ENCODE data around the gene ERC2. TPM values are rescaled to one million over a fixed set of nuclear protein-coding genes. Genes with fewer than 3 reads are reported as not detected.
"Not testable (repeated sequence)": the region's sequence is repeated elsewhere in the genome, so short reads cannot be mapped to it uniquely, and the experiment has no call there.

Gene ERC2
- total RNA-seq, 1 experiment from 2014 or later = 0.47 TPM

DNA sequence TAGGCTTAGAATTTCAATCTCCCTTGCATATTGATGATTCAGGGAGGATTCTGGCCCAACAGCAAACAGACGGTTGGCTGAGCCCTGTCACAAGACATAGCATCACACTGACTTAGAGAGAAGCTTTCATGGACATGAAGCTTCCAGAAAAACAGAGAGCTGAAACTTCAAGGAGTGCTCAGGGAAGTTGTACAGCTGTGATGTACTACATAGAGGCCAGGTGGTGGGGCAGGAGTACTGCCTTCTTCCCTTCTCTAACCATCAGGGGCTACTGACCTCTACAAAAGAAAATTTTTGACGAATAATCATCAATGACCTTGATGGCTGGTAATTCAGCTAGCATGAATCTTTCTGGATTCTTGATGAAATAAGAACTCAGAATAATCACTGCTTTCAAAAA, 378.5 kb downstream of the ERC2 start:
- DNase-seq (ENCODE audit: extremely low read depth, low read depth) = no peak

DNA sequence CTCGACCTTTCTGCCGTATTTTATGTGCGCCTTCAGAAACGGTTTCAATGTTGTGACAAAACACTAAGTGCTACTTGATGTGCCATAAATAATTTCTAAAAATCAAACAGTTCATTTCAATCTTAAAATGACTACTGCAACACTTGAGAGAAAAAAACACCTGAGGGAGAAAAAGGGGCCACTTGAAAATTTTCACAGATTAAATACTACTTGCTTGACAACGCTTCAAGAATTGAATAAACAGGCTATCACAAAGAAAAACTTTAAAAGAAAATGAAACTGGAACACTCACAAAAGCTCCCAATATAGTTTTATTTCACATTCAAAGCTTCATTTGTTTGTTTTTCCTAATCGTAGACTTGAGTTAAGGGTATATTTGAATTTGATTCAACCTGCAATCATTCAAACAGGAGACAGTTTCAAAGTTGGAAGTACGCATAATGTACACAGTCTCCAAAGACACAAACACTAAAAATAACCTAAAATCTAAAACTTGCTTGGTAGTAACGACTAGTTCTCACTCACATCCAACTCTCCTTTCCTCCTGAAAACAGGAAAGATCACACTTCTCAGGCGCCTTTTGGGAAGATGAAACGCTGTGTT, 380.7 kb downstream of the ERC2 start:
- no peak for DNase-seq (ENCODE audit: extremely low read depth, low read depth)

DNA sequence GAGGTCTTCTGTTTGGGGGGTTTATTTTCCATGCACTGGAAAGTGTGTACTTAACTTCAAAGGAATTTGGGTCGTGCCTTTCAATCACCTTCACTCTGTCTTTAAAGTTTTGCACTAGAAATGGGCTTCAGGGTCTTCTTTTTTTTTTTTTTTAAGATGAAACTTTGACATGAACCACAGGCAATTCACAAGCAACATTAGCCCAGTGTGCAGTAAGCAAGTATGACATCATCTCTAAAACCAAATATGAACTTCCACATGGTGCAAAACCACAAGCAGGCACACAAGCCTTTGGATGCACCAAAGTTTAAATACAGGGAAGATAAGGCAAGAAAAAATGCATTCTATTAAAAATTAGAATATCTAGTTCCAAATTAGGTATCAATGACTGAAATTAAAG, 381.9 kb downstream of the ERC2 start:
- DNase-seq (ENCODE audit: extremely low read depth, low read depth) = no peak

DNA sequence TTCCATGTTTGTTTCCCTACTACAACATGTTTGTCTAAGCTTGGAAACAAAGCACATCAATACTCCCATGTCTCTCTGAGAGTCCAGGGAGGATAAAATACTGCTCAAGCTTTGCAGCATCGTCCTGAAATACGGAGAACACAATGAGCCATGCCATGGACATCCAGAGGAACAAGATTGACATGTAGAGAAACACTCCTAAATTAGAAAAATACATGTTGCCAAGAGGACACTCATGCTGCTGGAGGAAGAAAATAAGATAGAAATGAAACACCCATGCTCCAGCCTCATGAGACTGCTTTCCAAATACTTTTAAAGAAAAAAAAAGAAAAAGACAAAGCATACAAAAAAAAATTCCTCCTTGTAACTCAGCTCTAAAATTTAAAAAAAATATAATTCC, 387.0 kb downstream of the ERC2 start:
- DNase-seq (ENCODE audit: extremely low read depth, low read depth) = no peak

DNA sequence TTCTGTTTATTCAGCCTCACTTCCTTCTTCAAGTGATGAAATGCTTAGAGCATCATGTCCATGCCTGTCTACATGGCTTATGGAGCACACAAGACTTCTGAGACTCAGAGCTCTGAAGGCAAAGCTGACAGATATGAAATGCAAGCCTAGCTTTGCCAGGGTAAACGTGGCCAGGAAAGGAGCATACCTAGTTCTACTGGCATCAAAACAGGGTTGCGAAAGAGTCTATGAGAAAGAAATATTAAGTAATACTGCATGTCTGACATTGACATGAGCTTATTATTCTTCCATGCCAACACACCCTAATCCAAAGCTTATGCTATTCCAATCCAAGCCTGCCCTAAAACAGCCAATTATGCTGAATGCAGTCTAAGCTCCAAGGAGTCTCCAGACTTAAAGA, 391.5 kb downstream of the ERC2 start:
- DNase-seq (ENCODE audit: extremely low read depth, low read depth) = no peak

DNA sequence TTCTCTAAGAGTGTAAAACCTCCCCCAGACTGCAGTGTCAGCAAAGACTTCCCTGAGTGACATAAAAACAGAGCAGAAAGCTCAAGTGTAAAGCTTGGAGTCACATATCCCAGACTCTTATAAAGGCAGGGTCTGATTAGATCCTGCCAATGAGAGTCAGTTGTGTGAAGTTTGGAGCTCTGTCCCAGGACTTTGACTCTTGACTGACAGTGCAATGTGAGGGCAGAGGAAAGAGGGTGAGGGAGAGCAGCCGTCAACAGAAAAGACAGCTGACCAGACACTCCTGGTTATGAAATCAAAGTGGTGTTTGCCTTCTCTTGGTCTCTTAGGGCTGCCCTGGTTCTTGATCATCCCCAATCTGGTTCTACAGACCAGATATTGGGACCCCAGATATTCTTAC, 393.2 kb downstream of the ERC2 start:
- DNase-seq (ENCODE audit: extremely low read depth, low read depth) = no peak

DNA sequence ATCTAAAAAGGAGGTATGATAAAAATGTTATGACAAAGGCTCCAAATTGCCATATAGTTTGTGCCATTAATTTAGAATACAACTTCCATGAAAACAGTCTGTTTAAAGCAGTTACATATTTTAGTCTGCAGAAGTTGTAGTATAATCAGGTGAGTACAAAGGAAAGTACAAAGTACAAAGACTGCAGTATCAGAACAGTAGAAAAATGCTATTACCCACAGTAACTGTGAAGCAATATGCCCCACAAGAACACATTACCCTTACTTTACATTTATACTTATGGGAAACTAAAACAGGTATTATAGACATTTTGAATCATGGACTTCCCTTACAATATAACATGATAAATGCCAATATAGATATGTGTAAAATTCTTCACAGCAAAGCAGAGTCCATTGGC, 398.5 kb downstream of the ERC2 start:
- no peak for DNase-seq (ENCODE audit: extremely low read depth, low read depth)

DNA sequence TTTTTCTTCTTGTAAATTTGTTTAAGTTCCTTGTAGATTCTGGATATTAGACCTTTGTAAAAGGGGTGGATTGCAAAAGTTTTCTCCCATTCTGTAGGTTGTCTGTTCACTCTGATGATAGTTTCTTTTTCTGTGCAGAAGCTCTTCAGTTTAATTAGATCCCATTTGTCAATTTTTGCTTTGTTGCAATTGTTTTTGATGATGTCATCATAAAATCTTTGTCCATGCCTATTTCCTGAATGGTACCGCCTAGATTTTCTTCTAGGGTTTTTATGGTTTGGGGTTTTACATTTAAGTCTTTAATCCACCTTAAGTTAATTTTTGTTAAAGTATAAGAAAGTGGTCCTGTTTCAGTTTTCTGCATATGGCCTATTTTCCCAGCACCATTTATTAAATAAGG, 401.9 kb downstream of the ERC2 start:
- DNase-seq (ENCODE audit: extremely low read depth, low read depth) = not testable (repeated sequence)

DNA sequence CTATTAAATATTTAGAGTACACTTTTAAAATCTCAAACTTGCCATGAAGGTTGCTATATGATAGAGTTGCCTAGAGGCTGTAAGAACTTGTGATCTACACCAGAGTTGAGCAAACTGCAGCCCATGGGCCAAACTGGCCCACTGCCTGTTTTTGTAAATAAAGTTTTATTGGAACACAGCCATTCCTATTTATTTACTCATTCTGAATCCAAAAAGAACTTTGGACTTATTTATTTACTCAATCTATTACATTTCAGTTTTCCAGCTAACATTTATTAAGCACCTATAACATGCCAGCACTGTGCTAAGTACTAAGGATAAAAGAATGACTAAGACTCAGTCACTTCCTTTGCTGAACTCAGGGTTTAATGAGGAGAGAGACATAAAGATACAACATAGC, 403.6 kb downstream of the ERC2 start:
- DNase-seq (ENCODE audit: extremely low read depth, low read depth) = no peak

DNA sequence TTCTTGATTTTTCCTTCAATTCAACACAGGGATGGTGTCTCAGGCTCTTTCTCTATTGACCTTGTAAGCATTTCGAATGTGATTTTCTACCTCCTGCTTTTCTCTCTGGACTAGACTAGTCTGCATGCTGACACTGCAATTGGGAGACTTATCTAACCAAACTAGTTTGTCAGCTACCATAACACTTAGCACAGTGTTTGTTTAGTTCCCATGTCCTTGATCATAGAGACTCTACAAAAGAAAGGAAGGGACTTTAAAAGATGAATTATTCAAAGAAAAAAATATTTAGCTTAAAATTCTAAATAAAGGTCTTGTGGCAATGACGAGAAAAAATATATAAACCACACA, 407.0 kb downstream of the ERC2 start:
- DNase-seq (ENCODE audit: extremely low read depth, low read depth) = no peak

DNA sequence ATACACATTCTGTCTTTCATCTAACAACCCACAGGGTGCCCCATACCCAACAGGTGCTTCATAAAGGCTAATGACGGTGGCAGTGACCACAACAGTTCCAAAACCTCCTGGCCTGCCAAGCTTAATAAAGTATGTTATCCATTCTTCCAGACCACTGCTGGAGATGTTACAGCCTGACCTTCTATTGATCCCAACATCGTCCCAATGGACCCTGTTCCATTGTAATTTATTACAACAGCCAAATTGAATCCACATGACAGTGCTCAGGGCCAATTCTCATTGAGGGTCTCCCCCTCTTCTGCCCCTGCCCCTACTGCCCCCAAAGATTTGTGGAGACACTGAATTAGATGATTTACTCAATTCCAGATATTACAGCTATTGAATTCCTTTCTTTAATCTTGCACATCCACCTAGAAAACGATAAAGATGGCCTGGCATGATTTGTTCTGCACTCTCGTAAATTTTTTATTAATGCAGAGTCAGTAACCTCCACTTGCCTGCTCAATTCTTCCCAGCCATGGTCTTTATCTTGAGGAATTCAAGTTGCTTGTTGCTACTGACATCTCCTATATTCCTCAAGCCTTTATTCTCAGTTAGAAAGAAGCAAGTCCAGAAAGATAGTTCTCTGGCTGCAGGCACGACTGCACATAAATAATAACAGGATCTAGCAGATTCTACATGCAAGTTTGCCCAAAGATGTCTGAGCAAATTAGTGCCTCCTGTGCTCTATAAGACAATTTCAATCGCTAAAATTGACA, 407.6 kb downstream of the ERC2 start:
- DNase-seq (ENCODE audit: extremely low read depth, low read depth) = no peak

DNA sequence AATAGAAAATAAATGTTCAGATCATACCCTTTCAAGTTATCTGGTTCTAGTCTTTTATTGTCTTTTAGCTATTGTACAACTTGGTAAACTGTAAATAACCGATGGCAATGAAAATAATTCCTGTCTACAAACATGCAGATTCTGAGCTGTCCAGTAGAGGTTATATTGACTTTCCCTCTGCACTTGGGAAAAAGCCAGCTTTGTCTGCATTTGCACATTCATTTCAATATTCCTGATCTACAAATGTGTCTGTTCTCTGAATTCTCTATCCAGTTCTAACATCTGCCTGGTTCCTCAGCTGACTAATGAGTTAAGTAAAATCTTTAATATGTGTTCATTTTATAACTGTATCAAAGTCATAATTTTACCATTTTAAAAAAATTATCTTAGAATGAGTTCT, 408.5 kb downstream of the ERC2 start:
- DNase-seq (ENCODE audit: extremely low read depth, low read depth) = no peak

DNA sequence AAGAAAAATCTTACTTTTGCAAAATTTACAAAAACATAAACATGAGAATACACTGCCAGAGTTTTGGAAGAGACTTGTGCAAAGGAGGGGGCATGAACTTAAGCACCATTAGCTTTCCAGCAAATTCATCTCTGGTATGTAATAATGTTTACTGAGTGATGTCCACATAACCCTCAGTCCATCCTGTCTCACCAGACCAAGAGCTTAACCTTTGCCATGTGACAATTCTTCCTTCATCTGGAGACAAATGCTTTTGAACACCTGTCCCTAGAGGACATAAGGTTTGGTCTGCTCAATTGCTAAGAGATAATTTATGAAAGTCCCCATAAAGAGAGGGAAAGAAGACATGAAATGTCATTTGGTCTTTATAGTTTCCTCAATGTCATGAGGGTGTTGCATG, 412.3 kb downstream of the ERC2 start:
- no peak for DNase-seq (ENCODE audit: extremely low read depth, low read depth)

DNA sequence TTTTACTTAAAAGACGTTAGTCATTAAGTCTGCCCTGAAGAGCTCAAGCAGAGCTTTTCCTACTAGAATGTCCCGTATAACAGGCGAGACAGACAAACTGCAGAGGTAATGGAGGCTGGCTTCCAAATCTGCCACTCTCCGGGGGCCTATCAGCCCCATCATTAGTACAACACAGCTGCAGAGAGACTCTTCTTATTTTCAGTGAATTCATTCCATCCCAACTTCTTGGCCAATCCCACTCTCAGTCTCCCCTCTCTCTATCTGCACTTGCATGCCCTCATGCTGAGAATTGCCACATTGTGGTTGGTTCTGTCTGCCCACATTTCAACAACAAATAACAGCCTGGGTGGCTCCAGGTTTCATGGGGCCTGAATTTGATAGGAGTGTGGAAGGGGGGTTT, 412.7 kb downstream of the ERC2 start:
- DNase-seq (ENCODE audit: extremely low read depth, low read depth) = no peak

DNA sequence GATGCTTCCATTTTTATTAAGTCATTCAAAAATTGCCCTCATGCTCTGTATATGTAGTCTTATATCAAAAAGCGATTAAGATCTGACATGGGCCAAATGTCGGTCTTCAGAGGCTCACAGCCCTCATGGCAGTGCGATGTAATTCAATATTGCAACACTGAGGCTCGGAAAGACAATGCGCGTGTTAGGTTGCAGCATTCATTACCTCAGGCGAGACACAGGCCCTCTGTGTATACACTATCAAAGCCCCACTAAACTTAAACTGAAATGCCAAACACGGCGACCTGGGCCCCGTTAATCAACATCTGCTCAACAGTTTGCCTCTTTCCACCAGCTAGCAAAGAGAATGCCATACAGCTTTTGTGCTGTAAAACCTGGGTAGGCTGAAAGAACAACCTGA, 413.4 kb downstream of the ERC2 start:
- no peak for DNase-seq (ENCODE audit: extremely low read depth, low read depth)

DNA sequence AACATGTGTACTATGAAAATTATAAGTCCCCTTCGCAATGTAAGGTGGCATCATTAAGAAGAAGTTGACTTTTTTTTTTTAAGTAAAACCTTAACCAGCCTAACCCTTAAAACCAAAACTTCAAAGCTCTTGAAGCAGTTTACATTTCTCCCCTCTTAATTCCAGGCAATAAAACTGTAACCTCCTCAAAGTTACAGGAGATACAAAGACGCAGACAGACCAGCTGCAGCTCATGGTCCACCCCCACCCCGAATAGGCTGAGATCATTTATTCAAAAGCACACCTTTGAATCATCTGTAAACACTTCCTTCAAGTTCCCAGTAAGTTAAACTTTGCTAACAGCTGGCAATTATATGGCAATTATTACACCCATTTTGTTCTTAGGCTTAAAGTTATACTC, 414.5 kb downstream of the ERC2 start:
- no peak for DNase-seq (ENCODE audit: extremely low read depth, low read depth)

DNA sequence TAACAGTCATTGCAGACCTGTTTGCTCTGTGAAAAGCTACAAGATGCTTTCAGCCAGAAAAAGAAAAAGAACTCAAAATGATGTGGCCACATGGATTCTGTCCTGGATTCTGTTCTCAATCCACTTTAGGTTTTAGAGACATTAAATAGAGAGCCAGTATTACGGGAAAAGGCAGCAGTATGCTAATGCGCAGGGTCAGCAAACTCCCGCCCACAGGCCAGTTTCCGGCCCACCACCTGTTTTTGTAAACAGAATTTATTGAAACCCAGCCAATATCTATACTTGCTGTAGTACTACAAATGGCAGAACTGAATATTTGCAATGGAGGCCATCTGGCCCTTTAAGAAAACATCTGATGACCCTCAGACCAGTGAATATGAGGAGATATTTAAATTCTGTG, 416.1 kb downstream of the ERC2 start:
- no peak for DNase-seq (ENCODE audit: extremely low read depth, low read depth)

DNA sequence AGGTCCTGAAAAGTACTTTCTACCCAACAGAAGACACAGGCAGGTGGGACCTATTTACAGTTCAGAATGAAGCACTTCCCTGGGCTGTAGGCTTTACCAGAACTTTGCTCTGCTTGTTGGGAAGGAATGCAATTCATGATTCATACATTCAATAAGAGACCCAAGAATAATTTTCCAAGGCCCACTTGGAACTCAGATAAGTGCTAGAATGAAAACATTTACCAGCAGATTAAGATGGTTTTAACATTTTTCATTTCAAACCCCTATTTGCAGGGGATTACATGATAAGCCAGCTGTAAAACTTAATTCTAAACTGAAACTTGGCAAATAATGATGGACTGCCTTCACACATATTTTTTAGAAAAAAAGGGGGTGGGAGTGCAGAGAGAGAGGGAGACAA, 417.2 kb downstream of the ERC2 start:
- DNase-seq (ENCODE audit: extremely low read depth, low read depth) = no peak

DNA sequence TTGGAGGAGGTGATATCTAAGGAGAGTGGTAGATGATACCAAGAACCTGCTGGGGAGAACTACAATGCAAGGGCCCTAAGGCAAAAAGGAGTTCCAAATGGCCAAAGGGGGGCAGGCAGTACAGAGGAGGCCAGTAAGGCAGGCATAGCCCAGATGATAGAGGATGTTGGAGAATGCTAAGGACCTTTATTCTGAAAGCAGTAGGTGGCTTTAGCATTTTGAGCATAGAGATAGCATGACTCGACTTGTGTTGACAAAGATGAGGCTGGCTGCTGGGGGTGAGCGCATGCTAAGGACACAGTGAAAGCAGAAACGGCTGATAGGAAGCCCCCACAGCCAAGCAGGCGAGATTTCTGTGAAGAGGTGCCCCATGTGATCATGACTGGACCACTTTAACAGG, 419.3 kb downstream of the ERC2 start:
- no peak for DNase-seq (ENCODE audit: extremely low read depth, low read depth)

DNA sequence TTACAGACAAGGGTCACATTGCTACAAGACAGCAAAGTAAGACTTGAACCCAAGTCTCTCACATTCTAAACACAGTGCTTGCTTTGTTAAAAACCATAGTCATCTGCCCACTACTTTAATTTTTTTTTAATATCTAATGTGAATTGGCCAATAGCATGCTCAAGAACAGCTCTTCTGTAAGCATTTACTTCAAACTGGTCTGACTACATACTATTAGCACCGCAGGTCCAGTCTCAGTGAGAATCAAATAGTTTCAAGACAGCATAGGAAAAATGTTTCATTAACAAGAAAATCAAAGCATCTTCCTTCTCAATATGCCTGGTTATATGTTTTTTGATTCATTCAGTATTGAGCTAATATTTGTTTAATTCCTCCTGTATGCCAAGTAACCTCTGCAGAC, 419.9 kb downstream of the ERC2 start:
- no peak for DNase-seq (ENCODE audit: extremely low read depth, low read depth)

DNA sequence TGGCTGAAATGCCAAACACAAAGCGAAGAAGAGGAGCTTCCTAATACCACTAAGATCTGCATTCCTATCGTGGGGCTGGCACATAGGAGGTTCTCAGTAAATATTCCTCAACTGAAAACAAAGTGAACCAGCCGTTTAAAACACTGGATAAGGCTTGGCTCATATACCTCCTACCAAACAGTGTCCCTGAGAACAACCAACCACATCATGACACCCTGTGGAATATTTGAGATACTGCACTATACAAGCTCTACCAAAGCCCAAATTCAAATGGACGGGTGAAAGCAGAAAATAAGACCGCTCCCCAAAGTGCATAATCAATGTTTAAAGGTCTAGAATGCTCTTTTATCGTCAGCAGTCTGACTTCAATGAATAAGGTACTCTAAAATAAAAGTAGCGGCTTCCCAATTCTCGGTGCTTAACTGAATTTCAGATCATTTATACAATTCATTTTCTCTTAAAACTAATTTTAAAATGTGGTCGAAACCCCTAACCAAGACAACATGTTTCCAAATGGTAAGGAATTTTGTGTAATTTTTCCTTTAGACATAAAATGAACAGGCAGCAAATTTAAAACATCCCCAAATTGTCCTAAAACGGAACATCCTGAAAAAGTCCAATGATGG, 425.8 kb downstream of the ERC2 start:
- peak; percentile 30 for DNase-seq (ENCODE audit: extremely low read depth, low read depth)

DNA sequence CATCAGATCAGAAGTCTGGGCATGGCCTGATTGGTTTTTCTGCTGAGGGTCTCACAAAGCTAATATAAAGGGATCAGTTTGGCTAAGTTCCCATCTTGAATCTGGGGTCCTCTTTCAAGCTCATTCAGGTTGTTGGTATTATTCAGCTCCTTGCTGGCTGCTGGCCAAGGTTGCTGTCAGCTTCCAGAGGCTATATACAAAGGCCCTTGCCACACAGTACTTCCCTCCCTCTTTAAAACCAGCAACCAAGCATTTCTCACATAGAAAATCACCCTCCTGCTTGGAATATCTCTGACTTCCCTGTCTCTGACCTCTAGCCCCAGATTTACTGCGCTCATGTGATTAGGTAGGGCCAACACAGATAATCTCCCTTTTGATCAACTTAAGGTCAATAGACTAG, 442.9 kb downstream of the ERC2 start:
- DNase-seq (ENCODE audit: extremely low read depth, low read depth) = no peak
